K562 (cell line): ENCODE measurements around the gene BSCL2. TPM values are rescaled to one million over a fixed set of nuclear protein-coding genes. Genes with fewer than 3 reads are reported as not detected.
A peak's percentile ranks its signal among the peaks of the same experiment; 100 is the strongest.

Experiments used
- ETV5 ChIP-seq: sonication (generic); formaldehyde crosslinking; IDR thresholded peaks from 2 replicates; pipeline ENCODE4 v1.4.0; 2020; ENCODE audit warnings: low read depth, mild to moderate bottlenecking, missing genetic modification reagents
- GABPB1 ChIP-seq: sonication (generic); formaldehyde crosslinking; IDR thresholded peaks from 2 replicates; pipeline ENCODE4 v1.8.0; 2022; ENCODE audit warnings: mild to moderate bottlenecking, missing genetic modification reagents
- GTF2A2 ChIP-seq: IDR thresholded peaks from 2 replicates; pipeline ENCODE4 v1.6.1; 2016; ENCODE audit warnings: mild to moderate bottlenecking, missing genetic modification characterization, missing compliant biosample characterization
- KHSRP ChIP-seq: fragments of 450-650 bp; IDR thresholded peaks from 2 replicates; pipeline ENCODE4 v1.6.1; 2017
- RBFOX2 ChIP-seq: fragments of 200-400 bp; formaldehyde crosslinking; IDR thresholded peaks from 2 replicates; pipeline ENCODE4 v1.6.1; 2017; ENCODE audit warnings: low read depth, mild to moderate bottlenecking, low read length, moderate library complexity
- RBM14 ChIP-seq: fragments of 200-400 bp; formaldehyde crosslinking; IDR thresholded peaks from 2 replicates; pipeline ENCODE4 v1.6.1; 2018; ENCODE audit warnings: low read depth, mild to moderate bottlenecking, low read length, moderate library complexity, borderline replicate concordance; ENCODE audit not compliant: insufficient read depth
- RREB1 ChIP-seq: fragments of 250-450 bp; sonication (Bioruptor Pico); IDR thresholded peaks from 2 replicates; pipeline ENCODE4 v1.4.0; 2020
- SAP30 ChIP-seq: fragments of 200-600 bp; sonication (generic); IDR thresholded peaks from 2 replicates; pipeline ENCODE4 v1.6.1; 2012; ENCODE audit warnings: borderline replicate concordance, low read depth, mild to moderate bottlenecking, moderate library complexity, low read length, control low read depth, inconsistent platforms; ENCODE audit not compliant: insufficient read depth, poor library complexity, severe bottlenecking
- STAT6 ChIP-seq: sonication (generic); formaldehyde crosslinking; IDR thresholded peaks from 2 replicates; pipeline ENCODE4 v1.8.1; 2023; ENCODE audit warnings: mild to moderate bottlenecking, missing genetic modification reagents
- TAF1 ChIP-seq: IDR thresholded peaks from 2 replicates; pipeline ENCODE4 v1.6.1; 2011; ENCODE audit warnings: mild to moderate bottlenecking, low read length, moderate library complexity; ENCODE audit not compliant: insufficient read depth, control insufficient read depth, severe bottlenecking; ENCODE audit errors: extremely low read depth
- TBL1XR1 ChIP-seq, 2 experiments: IDR thresholded peaks; 2 replicates each; pipeline ENCODE4 v1.6.1; 2012; ENCODE audit warnings: improper control_type of control experiment in 2 of 2, low read length in 2 of 2, mild to moderate bottlenecking in 1 of 2
- ZNF165 ChIP-seq: fragments of 250-450 bp; sonication (Bioruptor Pico); IDR thresholded peaks from 2 replicates; pipeline ENCODE4 v1.4.0; 2020; ENCODE audit warnings: borderline replicate concordance
- ZNF3 ChIP-seq: fragments of 250-450 bp; sonication (Bioruptor Pico); IDR thresholded peaks from 2 replicates; pipeline ENCODE4 v1.5.0; 2021; ENCODE audit warnings: mild to moderate bottlenecking, moderate library complexity
- ZNF316 ChIP-seq: fragments of 450-650 bp; IDR thresholded peaks from 2 replicates; pipeline ENCODE4 v1.6.1; 2016
- ZNF76 ChIP-seq: fragments of 250-450 bp; sonication (Bioruptor Pico); IDR thresholded peaks from 2 replicates; pipeline ENCODE4 v1.4.0; 2020; ENCODE audit warnings: mild to moderate bottlenecking, moderate library complexity, borderline replicate concordance
- polyA plus RNA-seq, 8 experiments: library from polyadenylated mRNA; depleted of rRNA in 4 of 8; stranded (reverse) in 5 of 8; unstranded in 3 of 8; fragments of >200 nt; fragmentation: Nextera tagmentation in 2 of 8; fragmentation: Illumina TruSeq in 1 of 8; extraction: Ambion mirVana in 2 of 8; extraction: Trizol in 1 of 8; gene quantifications; 2 replicates each; pipeline versions ENCODE4 v1.2.1 to v1.2.3, GENCODE V29; 2011 to 2014; ENCODE audit warnings: inconsistent platforms in 1 of 8, missing spikeins in 1 of 8
- total RNA-seq, 7 experiments: library from RNA; depleted of rRNA in 6 of 7; stranded (reverse); fragments of >200 nt in 6 of 7; fragmentation: Illumina TruSeq in 2 of 7; extraction: Trizol in 2 of 7; gene quantifications; 2 replicates each; pipeline versions ENCODE4 v1.2.1 to v1.2.3, GENCODE V29; 2011 to 2021; ENCODE audit warnings: low replicate concordance in 1 of 7

Gene BSCL2
- total and polyA plus RNA-seq, 9 of the 15 experiments (the other 6 are each of a cell fraction or from before 2014, with no cell fraction given) = 18.9 to 51.7 (median 35.2) TPM

GRCh38 chr11:62645946-62646824, 61.0 kb downstream of the BSCL2 start, which contains the start of gene GANAB (continued):
- TF ChIP-seq RREB1 (CRISPR knock-in tag) (no peak), GTF2A2 (tag) (no peak), ZNF3 (CRISPR knock-in tag) (no peak), ZNF76 (CRISPR knock-in tag) (no peak), KHSRP (no peak), GABPB1 (peak; percentile 82; the same call in 1 of the 2 replicates), TBL1XR1 (IDR thresholded peaks at IDR 0.05; ENCODE audit: low read length in 2 of 2) (no peak; a peak in 1 of 4 replicates), RBFOX2 (peak; percentile 97), TAF1 (peak; percentile 97), SAP30 (no peak), STAT6 (no peak), RBM14 (peak; percentile 92; the same call in 1 of the 2 replicates), ETV5 (CRISPR knock-in tag) (no peak), ZNF165 (CRISPR knock-in tag) (no peak), ZNF316 (no peak)
